OCI-LY1 (cell line): ENCODE data around the gene SPATA16.

ENCODE experiments used
- H2AFZ ChIP-seq: fragments of 200-600 bp; sonication (generic), shearing (Covaris generic); 2 replicates; pipeline ENCODE4 v1.6.0; 2014; ENCODE audit warnings: antibody characterized with exemption, mild to moderate bottlenecking, low read length
- H3F3A ChIP-seq: fragments of 200-600 bp; sonication (generic), shearing (Covaris generic); 2 replicates; pipeline ENCODE4 v1.6.0; 2014; ENCODE audit warnings: mild to moderate bottlenecking, antibody characterized with exemption, low read length, moderate library complexity; ENCODE audit not compliant: insufficient read depth
- H3K27ac ChIP-seq: fragments of 200-600 bp; sonication (generic); 2 replicates; pipeline ENCODE4 v1.5.1; 2014; ENCODE audit warnings: low read length, mixed run types, mild to moderate bottlenecking, low read depth; ENCODE audit not compliant: poor library complexity, severe bottlenecking
- H3K27me3 ChIP-seq: fragments of 200-600 bp; sonication (generic); 2 replicates; pipeline ENCODE4 v1.6.0; 2014; ENCODE audit warnings: antibody characterized with exemption, mild to moderate bottlenecking, low read length, moderate library complexity; ENCODE audit not compliant: insufficient read depth
- H3K36me3 ChIP-seq: fragments of 200-600 bp; sonication (generic); 2 replicates; pipeline ENCODE4 v1.6.1; 2014; ENCODE audit warnings: mild to moderate bottlenecking, antibody characterized with exemption, low read length, moderate library complexity, mixed read lengths; ENCODE audit not compliant: insufficient read depth
- H3K4me1 ChIP-seq: fragments of 200-600 bp; sonication (generic); 2 replicates; pipeline ENCODE4 v1.5.1; 2014; ENCODE audit warnings: mild to moderate bottlenecking, low read length, moderate library complexity; ENCODE audit not compliant: insufficient read depth, severe bottlenecking
- H3K4me2 ChIP-seq: fragments of 200-600 bp; sonication (generic), shearing (Covaris generic); 2 replicates; pipeline ENCODE4 v1.6.1; 2014; ENCODE audit warnings: low read length
- H3K4me3 ChIP-seq: fragments of 200-600 bp; sonication (generic); 2 replicates; pipeline ENCODE4 v1.5.1; 2014; ENCODE audit warnings: low read length, low read depth, mild to moderate bottlenecking, mixed read lengths; ENCODE audit not compliant: poor library complexity, severe bottlenecking
- H3K79me2 ChIP-seq: fragments of 200-600 bp; shearing (Covaris generic); 2 replicates; pipeline ENCODE4 v1.6.1; 2016; ENCODE audit warnings: mixed run types, low read length, mixed read lengths; ENCODE audit not compliant: insufficient read depth
- H3K9ac ChIP-seq: fragments of 200-600 bp; sonication (generic), shearing (Covaris generic); 2 replicates; pipeline ENCODE4 v1.6.1; 2014; ENCODE audit warnings: mild to moderate bottlenecking, low read length, mixed read lengths
- H3K9me2 ChIP-seq: fragments of 200-600 bp; sonication (generic), shearing (Covaris generic); 2 replicates; pipeline ENCODE4 v1.6.1; 2014; ENCODE audit warnings: low read depth, mild to moderate bottlenecking, low read length, mixed read lengths
- H3K9me3 ChIP-seq: fragments of 200-600 bp; shearing (Covaris generic); 2 replicates; pipeline ENCODE4 v1.6.1; 2014; ENCODE audit warnings: low read length, mixed read lengths
- H4K20me1 ChIP-seq: fragments of 200-600 bp; sonication (generic), shearing (Covaris generic); 2 replicates; pipeline ENCODE4 v1.6.0; 2016; ENCODE audit warnings: mild to moderate bottlenecking, low read length; ENCODE audit not compliant: insufficient read depth
- EZH2 ChIP-seq: fragments of 200-600 bp; sonication (generic), shearing (Covaris generic); IDR thresholded peaks from 2 replicates; pipeline ENCODE4 v1.8.0; 2017; ENCODE audit warnings: borderline replicate concordance, mixed run types, mild to moderate bottlenecking, antibody characterized with exemption, low read length, moderate library complexity, mixed read lengths
- TF ChIP-seq, protein P1 (sequence below): fragments of 200-600 bp; sonication (generic), shearing (Covaris generic); IDR thresholded peaks from 2 replicates; pipeline ENCODE4 v1.5.1; 2017; ENCODE audit warnings: mild to moderate bottlenecking, antibody characterized with exemption, low read length, moderate library complexity, mixed read lengths

The SPATA16 gene

DNA sequence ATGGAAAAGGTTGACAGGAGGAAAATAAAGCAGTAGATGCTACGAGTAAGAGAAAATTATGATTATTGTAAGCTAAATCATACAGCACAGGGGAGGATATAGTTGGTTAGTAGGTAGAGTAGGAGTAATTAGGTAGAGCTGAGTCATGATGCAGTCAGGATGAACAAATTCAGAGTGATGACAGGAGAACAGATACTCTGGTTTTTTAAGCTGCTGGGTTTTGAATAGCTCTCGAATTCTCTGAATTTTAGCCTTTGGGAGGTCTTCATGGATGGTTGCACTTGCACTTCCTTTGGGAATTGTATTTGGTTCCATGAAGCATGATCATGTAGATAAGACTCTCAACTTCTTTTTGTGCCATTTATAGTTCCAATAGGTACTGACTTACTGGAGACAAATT is 294.3 kb downstream of the SPATA16 start:
- H3K27me3 ChIP-seq: no peaks in the 10 kb centered on the region
- no peaks in the 10 kb centered on the region for H3K79me2 ChIP-seq
- no peak overlapping the region for H3K9ac ChIP-seq
- no peak overlapping the region for H3K27ac ChIP-seq
- no peaks in the 10 kb centered on the region for H3K4me1 ChIP-seq
- no peaks in the 10 kb centered on the region for H3K9me3 ChIP-seq
- no peaks in the 10 kb centered on the region for H4K20me1 ChIP-seq
- no peaks in the 10 kb centered on the region for H3F3A ChIP-seq
- no peak for TF ChIP-seq EZH2
- TF ChIP-seq, protein P1, sequence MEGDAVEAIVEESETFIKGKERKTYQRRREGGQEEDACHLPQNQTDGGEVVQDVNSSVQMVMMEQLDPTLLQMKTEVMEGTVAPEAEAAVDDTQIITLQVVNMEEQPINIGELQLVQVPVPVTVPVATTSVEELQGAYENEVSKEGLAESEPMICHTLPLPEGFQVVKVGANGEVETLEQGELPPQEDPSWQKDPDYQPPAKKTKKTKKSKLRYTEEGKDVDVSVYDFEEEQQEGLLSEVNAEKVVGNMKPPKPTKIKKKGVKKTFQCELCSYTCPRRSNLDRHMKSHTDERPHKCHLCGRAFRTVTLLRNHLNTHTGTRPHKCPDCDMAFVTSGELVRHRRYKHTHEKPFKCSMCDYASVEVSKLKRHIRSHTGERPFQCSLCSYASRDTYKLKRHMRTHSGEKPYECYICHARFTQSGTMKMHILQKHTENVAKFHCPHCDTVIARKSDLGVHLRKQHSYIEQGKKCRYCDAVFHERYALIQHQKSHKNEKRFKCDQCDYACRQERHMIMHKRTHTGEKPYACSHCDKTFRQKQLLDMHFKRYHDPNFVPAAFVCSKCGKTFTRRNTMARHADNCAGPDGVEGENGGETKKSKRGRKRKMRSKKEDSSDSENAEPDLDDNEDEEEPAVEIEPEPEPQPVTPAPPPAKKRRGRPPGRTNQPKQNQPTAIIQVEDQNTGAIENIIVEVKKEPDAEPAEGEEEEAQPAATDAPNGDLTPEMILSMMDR: no peak
- no peaks in the 10 kb centered on the region for H3K36me3 ChIP-seq
- no peaks in the 10 kb centered on the region for H3K9me2 ChIP-seq
- H3K4me2 ChIP-seq: no peak overlapping the region
- H3K4me3 ChIP-seq: no peak overlapping the region
- no peak overlapping the region for H2AFZ ChIP-seq

DNA sequence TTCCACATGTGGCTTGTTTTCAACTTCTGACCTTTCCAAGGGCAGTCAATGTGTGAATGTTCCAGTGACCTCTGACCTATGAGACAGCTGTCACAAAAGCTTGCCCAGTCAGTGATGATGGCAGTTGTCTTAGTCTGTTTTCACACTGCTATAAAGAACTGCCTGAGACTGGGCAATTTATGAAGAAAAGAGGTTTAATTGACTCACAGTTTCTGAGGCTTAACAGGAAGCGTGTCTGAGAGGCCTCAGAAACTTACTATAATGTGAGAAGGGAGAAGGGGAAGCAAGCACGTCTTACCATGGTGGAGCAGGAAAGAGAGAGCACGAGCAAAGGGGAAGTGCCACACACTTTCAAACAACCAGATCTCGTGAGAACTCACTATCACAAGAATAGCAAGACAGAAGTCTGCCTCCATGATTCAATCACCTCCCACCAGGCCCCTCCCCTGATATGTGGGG is 294.9 kb downstream of the SPATA16 start:
- Histone ChIP-seq H3K27ac (no peak overlapping the region), H3K36me3 (no peaks in the 10 kb centered on the region), H3K4me2 (no peak overlapping the region), H3K9me3 (no peaks in the 10 kb centered on the region), H3K4me1 (no peaks in the 10 kb centered on the region), H3K27me3 (no peaks in the 10 kb centered on the region), H3F3A (no peaks in the 10 kb centered on the region), H2AFZ (no peak overlapping the region), H4K20me1 (no peaks in the 10 kb centered on the region), H3K79me2 (no peaks in the 10 kb centered on the region), H3K4me3 (no peak overlapping the region), H3K9ac (no peak overlapping the region), H3K9me2 (no peaks in the 10 kb centered on the region)
- TF ChIP-seq, protein P1: no peak
- TF ChIP-seq EZH2: no peak

DNA sequence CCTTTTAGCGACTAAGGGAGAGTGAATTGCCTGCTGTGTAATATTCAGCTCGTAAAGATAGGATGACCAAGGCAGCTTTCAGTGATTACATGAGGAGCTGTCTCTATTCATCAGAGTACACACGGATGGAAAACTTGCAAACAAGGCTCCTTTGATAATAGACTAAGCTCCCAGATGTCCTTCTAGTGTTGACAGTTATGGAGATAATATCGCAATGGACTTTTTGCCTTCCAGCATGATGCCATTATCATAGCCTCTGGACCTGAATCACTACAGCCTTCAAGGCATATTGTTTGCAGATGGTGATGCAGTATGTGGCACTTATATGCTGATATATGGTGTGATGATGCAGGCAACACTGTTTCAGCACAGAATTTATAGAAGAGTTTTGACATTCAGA is 296.6 kb downstream of the SPATA16 start:
- no peak overlapping the region for H3K9ac ChIP-seq
- H3K27me3 ChIP-seq: no peaks in the 10 kb centered on the region
- no peaks in the 10 kb centered on the region for H3K36me3 ChIP-seq
- no peaks in the 10 kb centered on the region for H3K9me3 ChIP-seq
- no peaks in the 10 kb centered on the region for H4K20me1 ChIP-seq
- no peaks in the 10 kb centered on the region for H3K9me2 ChIP-seq
- H3K79me2 ChIP-seq: no peaks in the 10 kb centered on the region
- no peak overlapping the region for H3K27ac ChIP-seq
- H3K4me1 ChIP-seq: no peaks in the 10 kb centered on the region
- H2AFZ ChIP-seq: no peak overlapping the region
- H3K4me2 ChIP-seq: no peak overlapping the region
- no peak for TF ChIP-seq EZH2
- TF ChIP-seq, protein P1: no peak
- H3K4me3 ChIP-seq: no peak overlapping the region
- no peaks in the 10 kb centered on the region for H3F3A ChIP-seq
